GM21825 (cell line): Measurements from ENCODE around the gene PIM1.

Experiments
- ATAC-seq: cut with Tn5 transposase; IDR thresholded peaks from one replicate; pipeline ENCODE4 v1.9.1; 2021; ENCODE audit warnings: mild to moderate bottlenecking, moderate library complexity; ENCODE audit not compliant: unreplicated experiment

Gene PIM1

DNA sequence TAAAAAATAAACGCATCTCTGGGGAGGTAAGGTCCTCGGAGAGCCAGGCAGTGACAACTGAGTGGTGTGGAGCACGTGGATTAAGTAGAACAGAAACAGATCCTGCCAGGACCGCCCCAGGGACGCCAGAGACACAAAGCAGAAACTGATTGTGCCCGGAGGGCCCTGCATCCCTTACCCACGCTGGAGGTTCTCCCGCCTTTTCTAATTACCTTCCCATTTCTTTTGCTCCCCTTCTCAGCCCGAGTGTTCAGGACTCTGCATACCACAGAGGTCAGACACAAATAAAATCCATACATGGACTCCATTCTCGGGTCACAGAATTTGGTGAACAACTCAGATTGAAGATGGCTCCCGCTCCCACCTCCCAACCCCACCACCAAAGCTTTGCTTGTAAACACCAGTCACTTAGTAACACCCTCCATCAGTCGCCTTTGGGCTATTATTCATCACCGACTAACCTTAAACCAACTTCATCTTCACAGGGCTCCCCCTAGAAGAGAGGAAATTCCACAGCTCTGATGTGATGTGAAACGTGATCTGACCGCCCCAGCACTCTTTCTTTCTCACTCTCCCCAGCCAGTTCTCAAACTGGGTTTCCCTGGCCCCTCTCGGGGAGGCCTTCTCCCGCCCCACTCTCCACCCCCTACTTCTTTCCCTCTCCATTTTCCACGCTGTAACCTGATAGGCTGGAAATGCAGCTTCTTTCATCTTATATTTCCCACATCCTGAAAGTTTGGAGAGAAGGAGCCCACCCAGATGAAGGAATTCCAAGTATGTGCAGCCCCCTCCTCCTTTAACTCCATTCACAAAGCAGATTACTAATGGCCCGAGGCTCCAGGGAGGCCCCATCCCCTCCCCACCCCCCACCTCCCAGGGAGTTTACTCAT is 32.5 kb upstream of the PIM1 start:
- ATAC-seq, result peak; percentile 48

DNA sequence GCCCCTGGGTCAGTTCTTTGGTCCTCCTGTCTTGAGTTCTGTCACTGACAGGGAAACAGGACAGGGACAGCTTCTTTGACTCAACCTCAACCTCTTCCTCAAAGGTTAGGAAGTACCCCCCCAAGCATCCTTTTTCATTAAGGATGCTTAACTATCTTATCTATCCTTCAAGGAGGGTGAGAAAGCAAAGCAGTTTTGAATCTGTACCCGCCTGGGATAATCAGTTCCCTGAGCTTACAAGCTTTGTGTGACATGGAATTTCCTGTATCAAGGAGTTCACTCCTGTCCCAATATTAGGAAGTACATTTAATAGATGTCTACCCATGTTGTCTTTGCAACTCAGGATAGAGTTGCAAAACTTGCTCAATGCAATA is 31.1 kb upstream of the PIM1 start:
- ATAC-seq, result no peak

DNA sequence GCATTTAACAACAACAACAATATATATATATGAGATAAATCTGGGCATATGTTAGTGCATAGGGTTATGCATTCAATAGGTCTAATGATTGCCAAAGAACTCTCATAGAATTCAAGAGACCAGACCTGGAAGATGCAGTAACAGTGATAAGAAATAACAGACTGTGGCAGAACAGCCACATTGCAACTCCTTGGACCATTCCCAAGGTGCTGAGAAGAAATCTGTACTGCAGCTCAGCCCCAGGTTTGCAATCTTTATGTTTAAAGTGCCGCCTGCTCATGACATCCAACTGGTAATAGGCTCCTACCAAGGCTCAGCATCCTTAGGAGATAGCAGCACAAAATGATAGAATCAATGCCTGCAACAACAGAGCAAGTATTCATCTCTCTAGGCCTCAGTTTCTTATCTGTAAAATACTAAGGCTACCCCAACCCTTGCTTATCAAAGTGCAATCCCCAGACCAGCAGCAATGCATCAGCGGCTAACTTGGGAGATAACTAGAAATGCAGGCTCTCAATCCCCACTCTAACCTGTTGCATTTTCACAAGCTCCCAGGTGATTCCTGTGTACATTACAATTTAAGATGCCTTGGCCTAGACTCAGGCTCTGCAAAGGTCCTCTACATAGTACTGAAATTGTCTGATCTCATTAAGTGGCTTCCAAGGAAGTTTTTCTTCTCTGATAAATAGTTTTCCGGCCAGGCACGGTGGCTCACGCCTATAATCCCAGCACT is 30.6 kb upstream of the PIM1 start:
- ATAC-seq, result no peak

GRCh38 chr6:37140145-37140544 is 29.8 kb upstream of the PIM1 start:
- no peak for ATAC-seq

GRCh38 chr6:37141281-37142049 is 28.5 kb upstream of the PIM1 start:
- ATAC-seq, result no peak

DNA sequence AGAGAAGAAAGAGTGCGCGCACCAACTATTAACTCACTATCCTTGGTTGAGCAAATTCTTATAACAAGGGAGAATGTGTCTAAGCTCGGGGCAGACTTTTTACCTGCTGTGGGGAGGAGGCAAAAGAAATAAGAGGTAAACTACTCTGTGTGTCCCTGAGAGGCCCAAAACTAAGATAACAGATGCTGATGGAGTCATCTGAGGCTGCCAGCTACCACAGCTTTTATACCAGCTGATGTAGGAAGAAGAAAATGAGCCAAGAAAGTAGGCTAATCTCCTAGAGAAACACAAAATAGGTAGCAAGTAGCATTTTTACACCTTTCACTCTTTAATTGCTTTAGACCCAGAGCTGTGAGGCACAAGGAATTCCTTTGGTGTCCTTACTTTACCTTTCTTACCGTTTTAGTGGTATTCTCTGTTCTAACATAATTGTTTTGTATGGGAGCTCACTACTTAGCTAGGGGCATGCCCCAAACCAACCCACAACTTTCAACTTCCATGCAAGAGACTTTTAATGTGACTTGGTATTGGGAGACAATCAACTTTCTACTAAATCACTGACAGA is 27.8 kb upstream of the PIM1 start:
- no peak for ATAC-seq

DNA sequence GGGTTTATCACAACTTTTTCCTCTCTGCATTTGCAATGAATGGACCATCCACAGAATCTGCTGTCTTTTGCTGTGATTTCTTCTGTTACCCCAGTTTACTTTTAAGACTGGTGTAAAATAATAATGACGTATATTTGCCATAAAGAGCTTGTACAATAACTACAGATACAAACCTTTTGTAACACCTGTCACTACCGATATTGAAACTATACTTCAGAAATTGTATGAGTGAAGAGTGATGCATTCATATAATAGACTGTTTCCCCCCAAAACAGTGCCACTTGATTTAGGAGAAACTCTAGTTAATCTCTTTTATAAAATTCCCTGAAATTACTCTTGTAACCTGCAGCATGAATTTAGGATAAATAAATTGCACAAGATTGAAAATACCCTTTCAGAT is 26.4 kb upstream of the PIM1 start:
- no peak for ATAC-seq

- ATAC-seq, result no peak
Observed at GRCh38 chr6:37145443-37145842, 24.5 kb upstream of the PIM1 start.

DNA sequence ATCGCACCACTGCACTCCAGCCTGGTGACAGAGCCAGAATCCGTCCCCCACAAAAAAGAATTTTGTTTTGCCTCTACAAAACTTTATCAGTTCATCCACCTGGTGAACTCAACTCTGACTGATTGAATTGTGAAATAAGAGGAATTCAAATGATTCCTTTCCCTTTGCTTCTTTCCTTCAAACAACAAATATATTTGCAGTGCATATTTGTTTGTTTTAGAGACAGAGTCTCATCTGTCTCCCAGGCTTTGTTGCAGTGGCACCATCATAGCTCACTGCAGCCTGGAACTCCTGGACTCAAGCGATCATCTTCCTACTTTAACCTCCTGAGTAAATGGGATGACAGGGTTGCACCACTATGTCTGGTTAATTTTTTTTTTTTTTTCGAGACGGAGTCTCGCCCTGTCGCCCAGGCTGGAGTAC is 23.2 kb upstream of the PIM1 start:
- ATAC-seq, result no peak

GRCh38 chr6:37149745-37150144 is 20.2 kb upstream of the PIM1 start:
- ATAC-seq, result no peak

- ATAC-seq, result no peak
Observed at GRCh38 chr6:37150314-37150713, 19.6 kb upstream of the PIM1 start.

GRCh38 chr6:37155394-37156312 is 14.3 kb upstream of the PIM1 start:
- ATAC-seq, result peak; percentile 89

DNA sequence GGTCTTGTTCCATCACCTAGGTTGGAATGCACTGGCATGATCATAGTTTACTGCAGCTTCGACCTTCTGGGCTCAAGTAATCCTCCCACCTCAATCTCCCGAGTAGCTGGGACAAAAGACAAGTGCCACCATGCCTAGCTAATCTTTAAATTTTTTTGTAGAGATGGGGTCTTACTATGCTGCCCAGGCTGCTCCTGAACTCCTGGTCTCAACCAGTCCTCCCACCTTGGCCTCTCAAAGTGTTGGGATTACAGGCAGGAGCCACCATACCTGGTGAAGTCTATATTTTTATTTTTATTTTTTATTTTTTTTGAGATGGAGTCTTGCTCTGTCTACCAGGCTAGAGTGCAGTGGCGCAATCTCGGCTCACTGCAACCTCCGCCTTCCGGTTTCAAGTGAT is 11.4 kb upstream of the PIM1 start:
- ATAC-seq, result no peak

GRCh38 chr6:37160922-37161778 is 8.8 kb upstream of the PIM1 start:
- ATAC-seq, result peak; percentile 62

DNA sequence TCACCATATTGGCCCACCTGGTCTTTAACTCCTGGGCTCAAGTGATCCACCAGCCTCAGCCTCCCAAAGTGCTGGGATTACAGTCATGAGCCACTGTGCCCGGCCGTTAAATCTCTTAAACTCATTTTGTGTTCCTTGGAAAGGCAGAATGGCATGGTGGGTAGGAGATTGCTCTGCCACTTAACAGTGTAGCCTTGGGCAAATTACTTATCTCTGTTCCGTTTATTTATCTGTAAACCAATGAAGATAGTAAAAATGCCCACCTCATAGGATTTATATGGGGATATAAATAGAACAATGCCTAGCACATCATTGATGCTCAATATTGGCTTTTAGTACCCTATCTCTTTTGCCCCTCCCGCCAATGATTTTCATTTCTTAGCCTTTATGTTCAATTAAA is 7.2 kb upstream of the PIM1 start:
- ATAC-seq, result no peak

GRCh38 chr6:37168163-37168758 is 1.7 kb upstream of the PIM1 start:
- ATAC-seq, result no peak

GRCh38 chr6:37168811-37169495 is 999 bp upstream of the PIM1 start:
- no peak for ATAC-seq
